NCI-H82 treated with DMSO at 0.1 percent for 48 hours (cell line): ENCODE data around the gene PLA2G4F.
A peak's percentile ranks its signal among the peaks of the same experiment; 100 is the strongest.

ENCODE experiments used
- DNase-seq: peaks from one replicate; lab custom pipeline; 2025; ENCODE audit not compliant: unreplicated experiment; lab: John Stamatoyannopoulos, UW

PLA2G4F gene

DNA sequence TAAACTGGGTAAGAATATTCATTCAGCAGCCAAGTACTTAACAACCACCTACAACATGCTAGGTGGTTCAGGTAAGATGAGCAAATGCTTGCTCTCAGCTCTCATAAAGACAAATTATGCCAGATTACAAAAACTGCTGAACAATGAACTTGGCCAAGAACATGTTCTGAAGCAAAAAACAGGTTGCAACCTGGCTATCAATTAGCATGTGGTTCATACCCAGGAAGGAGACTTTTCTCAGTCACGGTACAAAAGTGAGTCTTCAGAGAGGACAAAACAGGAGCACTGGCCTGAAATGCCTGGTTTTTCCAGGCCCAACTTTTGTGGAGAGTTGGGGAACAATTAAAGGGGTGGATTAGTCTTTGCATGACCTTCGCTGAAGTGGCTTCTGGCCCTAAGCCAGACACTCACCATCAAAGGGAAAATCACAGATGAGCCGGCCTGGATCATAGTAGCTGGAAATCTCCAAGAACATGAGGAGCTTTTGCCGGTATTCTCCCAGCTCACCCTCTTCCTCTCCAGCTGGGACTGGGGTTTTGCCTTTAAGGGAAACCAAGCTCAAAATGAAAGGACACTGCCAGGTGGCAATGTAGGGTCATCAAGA lies 7.6 kb upstream of the PLA2G4F start:
- no peak for DNase-seq

DNA sequence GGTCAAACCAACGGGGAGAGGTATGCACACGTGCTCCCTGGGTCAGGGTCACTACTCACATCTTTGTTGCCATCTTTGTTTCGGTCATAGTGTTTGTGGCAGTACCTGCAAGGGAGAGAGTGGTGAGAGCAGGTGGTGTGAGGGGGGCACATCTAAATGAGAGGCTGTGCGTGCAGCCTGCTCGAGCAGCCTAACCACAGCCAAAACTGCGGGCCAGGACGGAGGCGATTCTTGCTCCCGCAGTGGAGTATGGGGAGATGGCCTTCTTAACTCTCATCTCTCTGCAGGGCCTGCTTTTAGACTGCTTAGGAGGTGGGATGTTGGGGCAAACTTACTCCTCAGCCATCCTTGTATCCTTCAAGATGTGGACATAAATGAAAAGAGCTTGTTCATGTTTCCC lies 6.9 kb upstream of the PLA2G4F start:
- no peak for DNase-seq

DNA sequence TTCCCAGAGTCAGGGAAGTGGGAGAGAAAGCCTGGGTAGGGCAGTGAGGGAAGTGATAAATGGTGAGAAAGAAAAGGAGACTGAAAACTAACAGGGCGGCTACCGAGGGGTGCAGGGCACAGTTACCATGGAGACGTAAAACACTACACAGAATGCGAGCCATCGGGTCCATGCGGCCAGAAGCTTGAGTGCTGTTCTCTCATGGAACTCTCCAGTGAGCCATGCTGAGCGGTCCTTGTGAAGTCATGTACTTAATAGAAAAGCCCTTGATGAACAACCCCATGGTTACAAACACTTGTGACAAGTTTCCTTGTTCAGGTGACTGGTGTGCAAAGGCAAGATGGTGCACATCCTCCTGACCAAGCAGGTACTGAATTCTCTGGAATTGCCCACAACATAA lies 3.7 kb upstream of the PLA2G4F start:
- DNase-seq = no peak

DNA sequence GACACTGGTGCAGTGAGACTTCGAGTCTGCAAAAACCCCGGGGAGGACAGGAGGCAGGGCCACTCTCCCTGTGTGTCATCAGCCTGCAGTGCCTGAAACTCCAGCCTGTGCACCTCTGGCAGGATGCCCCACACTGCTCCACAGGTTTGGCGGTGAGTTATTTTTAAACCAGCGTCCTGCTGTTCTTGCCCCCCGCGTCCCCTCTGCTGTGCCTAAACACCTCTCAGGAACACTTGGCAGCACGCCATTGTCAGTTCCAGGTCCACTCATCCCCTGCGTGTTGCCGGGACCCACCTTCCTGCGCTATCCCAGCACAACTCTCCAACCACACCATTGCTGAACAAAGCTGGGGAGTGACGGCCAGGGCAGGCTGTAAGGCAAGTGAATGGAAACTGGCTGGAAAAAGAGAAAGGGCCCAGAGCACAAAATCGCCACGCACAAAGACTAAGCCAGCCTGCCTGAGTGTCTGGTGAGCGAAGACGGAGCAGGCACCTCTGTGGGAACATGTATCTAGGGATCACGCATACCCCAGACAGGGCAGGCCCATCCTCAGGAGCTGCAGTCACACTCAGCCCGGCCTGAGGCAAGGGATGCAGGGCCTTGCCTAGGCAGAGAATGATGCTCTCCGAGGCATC lies 3.1 kb upstream of the PLA2G4F start:
- DNase-seq = no peak

DNA sequence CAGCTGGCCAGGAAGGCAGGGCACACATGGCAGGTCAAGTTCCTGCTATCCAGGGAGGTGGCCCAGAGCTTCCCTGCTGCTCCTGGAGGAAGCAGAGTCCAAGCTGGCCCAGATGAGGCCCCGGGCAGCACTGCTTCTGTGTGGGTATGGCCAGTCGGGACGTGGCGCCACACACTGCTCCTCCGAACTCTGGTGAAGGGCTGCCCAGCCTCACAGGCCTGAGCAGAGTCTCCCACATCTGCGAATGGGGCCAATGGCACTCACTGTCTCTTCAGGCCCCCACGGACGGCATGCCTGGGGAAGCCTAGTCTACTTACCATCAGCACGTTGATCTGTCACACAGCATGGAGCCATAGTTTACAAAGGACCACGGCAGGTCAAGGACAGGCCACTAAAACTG lies 2.5 kb upstream of the PLA2G4F start:
- DNase-seq = no peak

DNA sequence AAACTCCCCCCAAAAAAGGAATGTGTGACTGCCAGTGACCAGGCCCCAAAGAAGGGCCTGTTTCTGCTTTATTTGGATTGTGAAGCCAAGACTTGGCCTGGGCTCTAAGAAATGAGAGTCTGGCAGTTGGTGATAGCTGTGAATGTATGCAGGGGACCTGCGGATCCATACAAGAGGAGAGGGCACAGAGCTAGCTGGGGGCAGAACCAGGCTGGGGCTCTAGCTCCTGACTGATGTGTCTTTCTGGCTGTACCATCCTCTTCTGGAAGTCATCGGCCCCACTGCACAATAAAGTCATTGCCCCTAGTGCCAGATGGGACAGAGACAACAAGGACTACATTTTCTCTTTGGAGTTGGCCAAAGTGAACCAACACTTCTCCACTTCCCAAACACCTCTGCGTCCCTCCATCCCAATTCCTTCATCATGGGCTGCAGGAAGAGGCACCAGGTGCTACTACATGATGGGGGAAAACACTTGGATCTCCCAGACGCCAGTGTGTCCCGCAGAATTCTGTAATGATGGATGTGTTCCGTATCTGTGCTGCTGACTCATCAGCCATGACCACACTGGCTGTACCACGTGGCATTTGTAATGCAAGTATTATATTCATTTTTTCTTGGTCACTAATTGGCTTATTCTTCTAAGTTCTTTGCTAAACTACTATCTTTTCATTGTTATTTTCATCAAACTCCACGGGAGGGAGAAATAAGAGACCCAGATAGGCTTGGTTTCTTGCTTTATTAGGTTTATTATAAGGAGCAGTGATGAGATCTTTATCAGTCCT lies 1.7 kb upstream of the PLA2G4F start:
- DNase-seq = no peak

DNA sequence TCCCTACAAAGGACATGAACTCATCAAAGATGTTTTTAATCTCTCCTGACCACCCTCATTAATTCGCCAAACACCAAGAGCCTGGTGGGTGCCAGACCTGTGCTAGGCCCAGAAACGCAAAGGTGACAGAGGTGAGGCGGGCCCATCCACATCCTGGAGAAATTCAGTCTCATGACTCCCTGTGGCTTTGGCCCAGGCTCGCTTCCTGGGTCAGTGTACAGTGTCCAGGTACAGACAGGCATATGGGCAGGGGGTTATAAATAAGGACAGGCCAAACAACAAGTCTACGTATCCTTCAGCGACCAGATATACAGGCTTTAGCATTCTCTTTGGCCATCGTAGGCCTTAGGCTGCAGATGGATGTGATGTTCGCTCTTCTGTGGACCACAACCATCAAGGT lies 945 bp upstream of the PLA2G4F start:
- no peak for DNase-seq

DNA sequence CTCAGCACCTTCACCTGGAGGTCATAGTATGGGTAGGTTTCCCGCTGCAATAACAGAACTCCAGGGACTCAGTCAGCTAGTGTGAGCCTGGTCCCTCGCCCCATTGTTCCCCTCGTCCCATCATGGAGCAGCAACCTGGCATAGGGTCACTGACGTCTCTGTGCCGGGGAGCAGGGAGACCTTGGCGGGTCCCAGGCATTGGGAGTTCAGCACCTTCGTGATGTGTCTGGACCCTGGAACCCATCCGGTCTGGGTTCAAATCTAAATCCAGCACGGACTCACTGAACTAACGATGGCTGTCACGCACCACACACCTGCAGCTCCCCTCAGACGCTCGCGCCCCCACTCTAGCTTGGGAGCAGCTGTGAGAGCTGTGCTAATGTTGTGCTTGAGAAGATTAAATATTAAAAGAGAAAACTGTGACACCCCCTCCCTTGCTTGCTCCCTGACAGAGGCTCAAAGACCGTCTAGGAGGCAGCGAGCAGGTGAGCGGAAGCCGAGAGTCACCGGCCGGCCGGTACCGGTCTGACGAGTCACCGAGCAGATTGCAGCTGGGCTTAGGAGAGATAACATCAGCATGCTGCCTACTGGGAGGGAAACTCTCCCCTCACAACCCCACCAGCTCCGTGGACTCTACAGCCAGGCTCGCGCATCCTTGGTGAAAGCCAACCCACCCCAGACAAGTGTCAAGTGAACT lies 742 bp downstream of the PLA2G4F start:
- no peak for DNase-seq

DNA sequence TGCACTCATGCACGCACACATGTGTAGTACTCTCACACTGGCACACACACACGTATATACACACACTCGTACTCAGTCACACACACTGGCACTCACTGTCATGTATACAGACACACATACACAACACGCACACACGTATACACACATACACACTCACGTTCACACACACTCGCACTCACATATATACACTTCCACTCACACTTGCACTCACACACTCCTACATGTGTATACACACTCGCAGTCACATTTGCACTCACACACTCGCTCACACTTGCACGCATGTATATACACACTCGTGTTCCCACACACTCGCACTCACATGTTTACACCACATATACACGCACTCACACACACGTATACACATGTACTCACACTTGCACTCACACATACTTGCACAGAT lies 1.5 kb downstream of the PLA2G4F start:
- DNase-seq = no peak

DNA sequence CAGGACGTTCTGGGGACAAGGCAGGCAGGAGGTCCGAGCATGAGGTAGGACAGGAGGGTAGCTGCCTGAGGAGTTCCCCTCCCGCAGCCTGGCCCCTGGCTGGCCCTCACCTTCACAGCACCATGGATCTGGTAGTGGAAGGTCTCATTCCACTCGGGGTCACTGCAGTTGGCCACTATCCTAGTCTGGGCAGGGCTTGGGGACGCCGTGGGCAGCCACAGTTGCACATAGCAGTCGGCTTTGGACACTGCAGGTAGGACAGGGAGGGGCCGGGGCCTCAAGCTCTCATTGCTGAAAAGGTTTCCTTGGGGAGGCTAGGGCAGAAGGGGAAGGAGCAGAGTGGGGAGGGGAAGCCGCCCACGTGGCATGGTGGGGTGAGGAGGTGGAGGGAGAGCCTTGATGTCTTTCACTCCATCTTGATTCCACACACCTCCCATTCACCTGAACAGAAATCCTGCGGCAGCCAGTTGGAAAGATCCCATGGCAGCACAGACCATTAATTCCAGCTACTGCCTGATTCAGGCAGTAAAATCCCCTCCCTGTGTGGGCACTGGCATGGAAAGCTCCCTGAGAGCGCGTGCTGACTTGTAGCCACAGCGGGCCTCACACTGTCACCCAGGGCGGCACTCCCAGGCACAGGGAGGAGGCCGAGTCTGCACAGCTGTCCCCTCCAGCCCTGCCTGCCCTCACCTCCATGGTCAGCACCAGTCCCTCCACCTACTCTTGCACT lies 2.1 kb downstream of the PLA2G4F start:
- no peak for DNase-seq

DNA sequence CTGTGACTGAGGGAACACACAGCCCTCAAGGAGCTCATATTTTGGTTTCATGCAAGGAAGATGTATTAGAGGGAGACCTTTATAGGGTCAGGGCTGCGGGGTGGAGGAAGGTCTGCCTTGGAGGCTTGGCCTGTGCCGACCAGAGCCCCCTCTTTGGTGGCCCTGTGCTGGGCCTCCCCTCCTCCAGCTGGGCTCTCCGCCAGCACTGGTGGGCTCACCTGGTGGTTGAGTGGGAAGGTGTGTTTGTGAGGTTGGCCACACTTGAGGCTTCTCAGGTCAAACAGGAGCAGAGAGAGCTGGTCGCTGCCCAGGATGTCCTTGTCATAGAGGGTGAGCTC lies 2.6 kb downstream of the PLA2G4F start:
- no peak for DNase-seq

DNA sequence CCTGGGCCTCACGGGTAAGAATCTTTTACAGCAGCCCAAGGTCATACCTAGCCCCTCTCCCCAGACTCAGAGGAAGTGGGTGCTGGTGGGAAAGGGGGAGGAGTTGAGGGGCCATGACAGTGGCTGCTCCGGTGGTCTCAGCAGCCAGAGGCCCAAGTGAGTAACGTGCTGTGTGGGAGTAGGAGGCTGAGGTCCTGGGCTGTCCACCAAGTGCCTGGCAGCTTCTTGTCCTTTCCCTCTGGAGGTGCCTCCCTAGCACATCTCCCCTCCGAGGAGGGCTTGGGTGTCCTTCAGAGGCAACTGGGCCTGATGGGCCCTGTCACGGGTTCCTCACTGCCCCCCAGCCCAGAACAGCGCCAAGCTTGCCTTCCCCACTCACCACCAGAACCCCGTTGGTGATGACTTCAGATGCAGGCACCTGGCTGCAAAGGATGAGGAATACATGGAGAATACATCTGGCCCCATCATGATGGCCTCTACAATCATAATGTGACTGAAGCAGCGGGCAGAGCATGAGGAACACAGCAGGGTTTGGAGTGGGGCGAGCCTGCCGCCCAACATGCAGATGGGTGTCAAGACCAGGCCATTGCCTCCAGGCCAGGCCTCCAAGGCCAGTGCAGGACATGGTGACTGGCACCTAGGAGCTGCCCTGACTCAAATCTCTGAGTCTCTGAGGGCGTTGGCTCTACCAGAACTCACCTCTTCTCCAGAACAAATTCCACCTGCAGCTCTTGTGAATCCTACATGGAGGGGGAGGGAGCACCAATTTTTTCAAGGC lies 3.3 kb downstream of the PLA2G4F start:
- DNase-seq = no peak

DNA sequence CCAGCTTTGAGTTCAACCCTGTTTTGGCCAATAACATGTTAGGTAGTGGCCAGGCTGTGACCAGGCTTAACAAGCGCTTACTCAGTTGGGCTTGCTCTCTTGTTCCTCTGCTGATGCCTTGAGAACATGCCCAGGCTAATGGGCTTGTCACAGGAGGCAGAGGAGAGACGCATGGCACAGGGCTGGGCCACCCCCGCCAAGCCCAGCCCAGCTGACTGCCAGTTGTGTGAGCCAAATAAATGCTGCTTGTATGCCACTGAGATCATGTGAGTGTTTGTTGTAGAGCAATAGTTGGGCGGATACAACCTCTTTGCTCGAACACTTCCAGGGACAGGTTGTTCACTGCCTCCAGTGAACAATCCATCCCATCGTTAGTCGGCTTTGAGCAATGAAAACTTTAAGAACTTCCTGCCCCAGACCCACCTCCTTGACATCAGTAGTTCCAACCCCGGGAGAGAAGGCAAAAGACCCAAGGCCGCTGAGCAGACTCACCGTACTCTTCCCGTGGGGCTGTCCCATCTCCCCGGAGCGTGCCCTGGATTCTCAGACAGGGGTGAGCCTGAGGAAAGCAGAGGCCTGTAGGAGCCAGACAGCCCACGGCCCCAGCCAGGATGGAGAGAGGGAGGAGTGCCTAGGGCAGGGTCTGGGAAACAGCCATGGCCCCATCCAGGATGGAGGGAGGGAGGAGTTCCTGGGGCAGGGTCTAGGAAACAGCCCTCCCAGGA lies 4.1 kb downstream of the PLA2G4F start:
- no peak for DNase-seq

DNA sequence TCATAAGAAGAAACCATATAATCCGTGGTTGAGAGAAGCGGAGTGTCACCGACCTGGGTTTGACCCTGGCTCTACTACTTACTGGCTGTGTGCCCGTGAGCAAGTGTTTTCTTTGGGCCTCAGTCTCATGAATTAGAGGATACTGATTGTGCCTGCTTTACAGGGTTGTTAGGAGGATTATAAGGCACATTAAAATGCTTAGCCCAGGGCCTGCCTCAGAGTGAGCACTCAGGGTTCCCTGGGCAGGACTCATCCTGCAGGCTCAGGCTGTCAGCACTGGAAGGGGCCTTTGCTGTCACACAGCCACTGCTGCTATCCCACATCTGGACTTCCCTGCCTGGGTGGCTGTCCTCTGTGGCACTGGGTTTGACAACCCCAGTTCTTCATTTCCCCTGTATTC lies 4.7 kb downstream of the PLA2G4F start:
- peak; percentile 7 for DNase-seq

DNA sequence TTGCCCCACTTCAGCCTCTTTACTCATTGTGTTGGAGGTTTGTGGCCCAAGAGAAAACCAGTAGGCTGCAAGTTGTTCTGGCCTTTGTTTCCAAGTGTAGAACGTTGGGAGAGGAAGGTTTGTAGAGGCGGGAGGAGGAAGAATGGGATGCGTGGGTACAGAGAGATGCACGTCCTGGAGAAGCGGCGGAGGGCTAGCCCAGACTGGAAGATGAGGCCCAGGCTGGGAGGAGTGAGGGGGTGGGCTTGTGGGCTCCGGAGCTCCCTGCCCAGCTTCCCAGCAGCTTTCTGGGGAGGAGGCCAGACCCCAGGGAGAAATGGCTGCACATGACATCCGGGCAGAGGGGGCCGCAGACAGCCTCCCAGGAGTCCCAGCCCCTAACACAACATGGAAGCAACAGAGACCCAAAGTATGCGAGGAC lies 5.3 kb downstream of the PLA2G4F start:
- DNase-seq = no peak

DNA sequence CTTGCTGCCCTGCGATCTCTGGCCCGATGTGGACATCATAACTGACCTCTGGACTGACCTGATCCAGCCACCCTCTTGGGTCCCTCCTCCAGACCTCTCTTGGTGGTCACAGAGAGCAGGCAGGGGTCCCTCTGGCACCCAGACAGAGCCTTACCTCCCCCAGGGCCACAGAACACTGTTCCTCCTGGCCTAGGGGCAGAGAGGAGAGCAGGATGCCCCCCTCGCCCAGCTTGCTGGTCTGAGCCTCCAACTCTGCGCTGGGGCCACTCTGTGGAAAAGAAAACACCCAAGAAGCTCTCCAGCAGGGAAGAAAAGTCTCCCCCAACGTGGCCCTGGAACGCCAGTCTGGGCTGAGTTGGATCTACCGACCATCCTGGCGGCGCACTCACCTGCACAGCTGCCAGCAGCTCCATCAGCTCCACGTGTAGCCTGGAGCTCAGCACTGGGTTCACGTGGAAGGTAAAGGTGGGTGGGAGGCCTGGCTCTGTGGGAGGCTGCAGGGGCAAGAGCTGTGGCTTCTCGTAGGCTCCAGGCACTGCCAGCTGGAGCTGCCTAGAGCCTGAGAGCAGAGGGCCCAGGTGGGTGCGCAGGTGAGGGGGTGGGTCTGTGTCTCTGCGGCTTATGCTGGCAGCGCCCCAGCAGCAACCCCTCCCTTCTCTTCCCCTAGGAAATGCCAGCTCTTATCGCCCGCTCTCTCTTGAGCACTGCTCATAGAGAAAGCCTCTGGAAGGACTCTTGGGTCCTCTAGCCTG lies 6.0 kb downstream of the PLA2G4F start:
- no peak for DNase-seq

DNA sequence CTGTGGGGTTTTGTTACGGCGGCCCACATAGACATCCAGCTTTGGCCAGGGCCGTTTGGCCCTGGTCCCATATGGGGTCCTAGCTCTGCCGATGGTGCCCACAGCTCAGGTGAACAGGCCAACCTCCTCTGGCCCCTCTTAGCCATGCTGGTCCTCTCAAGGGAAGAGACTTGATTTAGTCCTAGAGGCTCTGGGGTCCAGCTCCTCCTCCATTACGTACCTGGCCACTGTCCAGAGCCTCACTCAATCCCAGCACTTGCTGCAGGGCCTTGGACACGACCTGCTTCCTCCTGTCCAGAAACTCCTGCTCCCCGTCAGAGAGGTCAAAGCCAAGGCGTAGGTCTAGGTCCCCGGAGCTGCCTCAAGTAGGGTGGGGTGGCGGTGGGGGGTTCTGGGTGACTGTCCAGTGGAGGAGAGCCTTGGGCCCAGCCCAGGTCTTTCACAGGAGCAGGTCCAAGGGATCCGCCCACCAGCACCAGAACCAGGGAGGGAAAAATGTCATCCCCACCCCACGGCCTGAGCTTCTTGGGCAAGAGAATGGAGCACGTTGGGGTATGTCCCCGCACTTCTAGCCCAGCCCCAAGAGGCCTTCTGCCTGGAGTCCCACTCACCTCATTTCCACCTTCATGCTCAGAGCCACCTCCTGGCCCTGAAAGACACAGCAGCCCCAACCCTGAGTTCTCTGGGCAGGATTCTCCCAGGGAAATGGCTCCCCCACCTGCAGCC lies 6.8 kb downstream of the PLA2G4F start:
- DNase-seq = no peak

DNA sequence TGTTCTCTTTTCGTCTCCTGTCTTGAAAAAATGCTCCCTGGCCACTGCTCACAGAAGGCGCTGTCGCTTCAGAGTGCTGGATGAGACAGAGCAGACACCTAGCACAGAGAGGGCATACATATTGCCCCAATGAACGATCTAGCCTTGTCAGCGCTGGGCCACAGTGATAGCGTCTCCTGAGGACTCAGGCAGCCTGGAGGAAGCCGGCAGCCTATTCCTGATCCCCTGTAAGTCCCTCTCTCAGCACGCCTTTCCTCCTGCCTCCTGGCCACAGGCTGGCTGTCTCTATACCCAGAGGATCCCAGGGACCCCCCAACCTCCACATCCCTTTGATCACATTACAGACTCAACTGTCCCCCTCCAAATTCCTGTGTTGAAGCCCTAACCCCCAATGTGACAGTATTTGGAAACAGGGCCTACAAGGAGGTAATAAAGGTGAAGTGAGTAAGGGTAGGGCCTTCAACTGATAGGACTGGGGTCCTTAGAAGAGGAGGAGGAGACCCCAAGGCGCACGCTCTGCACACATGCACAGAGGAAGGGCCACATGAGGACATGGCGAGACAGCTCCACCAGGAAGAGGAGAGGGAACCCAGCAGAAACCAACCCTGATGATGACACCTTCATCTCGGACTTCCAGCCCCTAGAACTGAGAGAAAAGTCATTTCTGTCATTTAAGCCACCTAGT lies 7.5 kb downstream of the PLA2G4F start:
- DNase-seq = no peak
